B cell (primary cell): ENCODE results near the gene DPYSL4. TPM values are rescaled to one million over a fixed set of nuclear protein-coding genes. Genes with fewer than 3 reads are reported as not detected.

Source experiments
- ATAC-seq: fragments of 200-7000 bp; cut with Tn5 transposase; one replicate; pipeline ENCODE4 v1.10.0; 2021; ENCODE audit warnings: low read depth, mild to moderate bottlenecking, moderate number of reproducible peaks, moderate library complexity
- CTCF ChIA-PET: fragments of 350-600 bp; sonication (Branson Sonifier 250); formaldehyde crosslinking; loops from one replicate; lab custom pipeline; 2021; ENCODE audit warnings: antibody characterized with exemption, inconsistent platforms; lab: Charles Lee
- POLR2A ChIA-PET: fragments of 350-600 bp; sonication (Branson Sonifier 250); formaldehyde crosslinking; loops from one replicate; lab custom pipeline; 2021; ENCODE audit warnings: antibody characterized with exemption; lab: Charles Lee
- DNase-seq: peaks from one replicate; pipeline ENCODE4 v3.0.0; 2013
- H2AFZ ChIP-seq: 2 replicates; pipeline ENCODE4 v1.6.1; 2012; ENCODE audit warnings: mild to moderate bottlenecking, low read depth, low read length; ENCODE audit not compliant: insufficient read depth, poor library complexity, severe bottlenecking
- H3K27ac ChIP-seq, 2 donors: 1 replicate in 1 of 2; 2 replicates in 1 of 2; pipeline ENCODE4 v1.5.1; 2012 to 2013; ENCODE audit warnings: low read length in 2 of 2, mild to moderate bottlenecking in 2 of 2, moderate library complexity in 1 of 2
- H3K27me3 ChIP-seq, 4 experiments: fragments of 200-600 bp in 1 of 4; sonication (generic) in 1 of 4; replicated peaks in 1 of 4; 1 replicate in 2 of 4; 2 replicates in 2 of 4; pipeline versions ENCODE4 v1.6.1 to v1.7.0; 2013 to 2016; ENCODE audit warnings: low read length in 3 of 4, mild to moderate bottlenecking in 2 of 4, mixed read lengths in 1 of 4, moderate library complexity in 1 of 4; ENCODE audit not compliant: insufficient read depth in 4 of 4, control insufficient read depth in 3 of 4; ENCODE audit errors: control extremely low read depth in 1 of 4
- H3K36me3 ChIP-seq, 2 experiments: replicated peaks in 1 of 2; 1 replicate in 1 of 2; 2 replicates in 1 of 2; pipeline versions ENCODE4 v1.6.1 to v1.7.1; 2013; ENCODE audit warnings: low read length in 1 of 2; ENCODE audit not compliant: insufficient read depth in 2 of 2, control insufficient read depth in 1 of 2; ENCODE audit errors: control extremely low read depth in 1 of 2, extremely low read depth in 1 of 2
- H3K4me1 ChIP-seq, 2 donors: fragments of 200-600 bp in 1 of 2; sonication (generic) in 1 of 2; 1 replicate in 1 of 2; 2 replicates in 1 of 2; pipeline versions ENCODE4 v1.5.1 to v1.6.1; 2013 to 2017; ENCODE audit warnings: low read length in 2 of 2; ENCODE audit not compliant: control insufficient read depth in 2 of 2, insufficient read depth in 2 of 2
- H3K4me2 ChIP-seq: replicated peaks from 2 replicates; pipeline ENCODE3; 2012; ENCODE audit warnings: mild to moderate bottlenecking, low read depth, low read length; ENCODE audit not compliant: poor library complexity, severe bottlenecking
- H3K4me3 ChIP-seq, 5 experiments: fragments of 200-600 bp in 1 of 5; sonication (generic) in 1 of 5; 1 replicate in 3 of 5; 2 replicates in 2 of 5; pipeline versions ENCODE4 v1.5.1 to v1.7.0; 2011 to 2016; ENCODE audit warnings: low read length in 4 of 5, mild to moderate bottlenecking in 4 of 5, low read depth in 2 of 5, control low read depth in 1 of 5, moderate library complexity in 1 of 5; ENCODE audit not compliant: insufficient read depth in 1 of 5; ENCODE audit errors: control extremely low read depth in 1 of 5, extremely low read depth in 1 of 5
- H3K79me2 ChIP-seq: fragments of 200-600 bp; sonication (generic); one replicate; pipeline ENCODE4 v1.6.0; 2016; ENCODE audit warnings: low read length; ENCODE audit not compliant: control insufficient read depth, insufficient read depth
- H3K9ac ChIP-seq: fragments of 200-600 bp; sonication (generic); 2 replicates; pipeline ENCODE4 v1.6.1; 2017; ENCODE audit warnings: mild to moderate bottlenecking, low read length, moderate library complexity
- H3K9me3 ChIP-seq, 3 donors: one replicate each; pipeline versions ENCODE4 v1.6.1 to v1.7.1; 2013; ENCODE audit warnings: low read length in 2 of 3; ENCODE audit not compliant: control insufficient read depth in 2 of 3, insufficient read depth in 1 of 3; ENCODE audit errors: control extremely low read depth in 1 of 3
- H4K20me1 ChIP-seq: 2 replicates; pipeline ENCODE4 v1.6.0; 2012; ENCODE audit warnings: mild to moderate bottlenecking, low read length; ENCODE audit not compliant: insufficient read depth, control insufficient read depth, poor library complexity, severe bottlenecking
- H3K27ac Mint-ChIP-seq: one replicate; pipeline ENCODE4 v1.8.0; 2021; ENCODE audit warnings: mixed read lengths
- H3K27me3 Mint-ChIP-seq: one replicate; pipeline ENCODE4 v1.8.0; 2021; ENCODE audit warnings: mixed read lengths
- H3K4me1 Mint-ChIP-seq: one replicate; pipeline ENCODE4 v1.8.0; 2021; ENCODE audit warnings: mixed read lengths
- H3K4me3 Mint-ChIP-seq: one replicate; pipeline ENCODE4 v1.8.0; 2021; ENCODE audit warnings: mixed read lengths
- H3K9me3 Mint-ChIP-seq: one replicate; pipeline ENCODE4 v1.8.0; 2022; ENCODE audit warnings: mixed read lengths; ENCODE audit not compliant: insufficient read depth
- EZH2 ChIP-seq: IDR thresholded peaks from 2 replicates; pipeline ENCODE4 v1.6.1; 2012; ENCODE audit warnings: borderline replicate concordance, low read depth, mild to moderate bottlenecking, moderate library complexity, low read length; ENCODE audit not compliant: insufficient read depth, poor library complexity, severe bottlenecking
- WGBS: methylation state at CpG from one replicate; pipeline ENCODE4 v1.1.5; 2013; ENCODE audit warnings: missing lambda C conversion rate; ENCODE audit not compliant: insufficient coverage; 5-methylcytosine and 5-hydroxymethylcytosine counted together
- intact Hi-C: fragments of 100-400 bp; cut with micrococcal nuclease; formaldehyde crosslinking; loops from one replicate; pipeline ENCODE4 v1.10.0; 2022
- polyA plus RNA-seq: library from polyadenylated mRNA; depleted of rRNA; stranded (reverse); fragments of >200 nt; gene quantifications from 2 replicates; pipeline ENCODE4 v1.2.3, GENCODE V29; 2012
- total RNA-seq, 2 donors: library from RNA; stranded (reverse); fragments of 120-200 nt in 1 of 2; gene quantifications; 1 replicate in 1 of 2; 2 replicates in 1 of 2; pipeline versions ENCODE4 v1.2.3 to v1.2.4, GENCODE V29; 2013 to 2022
- TF ChIP-seq, protein P1 (sequence below): fragments of 200-600 bp; IDR thresholded peaks from one replicate; pipeline ENCODE4 v1.8.0; 2022; ENCODE audit warnings: antibody characterized with exemption, mild to moderate bottlenecking

Gene DPYSL4
- total and polyA plus RNA-seq, 2 donors (not counting 1 experiment from before 2014, with no cell fraction given), result 0.03 to 0.22 TPM

GRCh38 chr10:132154440-132154839 lies 32.3 kb upstream of the DPYSL4 start:
- Histone ChIP-seq H4K20me1 (no peaks in the 10 kb centered on the region), H3K4me2 (no peak overlapping the region), H3K9me3 (peaks cover 0 to 17% (median 0%) of the 10 kb centered on the region in 3 donors), H2AFZ (no peak overlapping the region), H3K27ac (no peak overlapping the region), H3K79me2 (no peaks in the 10 kb centered on the region), H3K4me3 (no peak overlapping the region), H3K4me1 (no peaks in the 10 kb centered on the region), H3K9ac (no peak overlapping the region), H3K36me3 (no peaks in the 10 kb centered on the region), H3K27me3 (no peaks in the 10 kb centered on the region)
- Mint-ChIP-seq H3K4me1 (no peaks in the 10 kb centered on the region), H3K27me3 (no peaks in the 10 kb centered on the region), H3K27ac (no peak overlapping the region), H3K9me3 (no peaks in the 10 kb centered on the region), H3K4me3 (no peak overlapping the region)
- intact Hi-C loops, result no loop called here
- TF ChIP-seq EZH2, result no peak
- TF ChIP-seq, protein P1, sequence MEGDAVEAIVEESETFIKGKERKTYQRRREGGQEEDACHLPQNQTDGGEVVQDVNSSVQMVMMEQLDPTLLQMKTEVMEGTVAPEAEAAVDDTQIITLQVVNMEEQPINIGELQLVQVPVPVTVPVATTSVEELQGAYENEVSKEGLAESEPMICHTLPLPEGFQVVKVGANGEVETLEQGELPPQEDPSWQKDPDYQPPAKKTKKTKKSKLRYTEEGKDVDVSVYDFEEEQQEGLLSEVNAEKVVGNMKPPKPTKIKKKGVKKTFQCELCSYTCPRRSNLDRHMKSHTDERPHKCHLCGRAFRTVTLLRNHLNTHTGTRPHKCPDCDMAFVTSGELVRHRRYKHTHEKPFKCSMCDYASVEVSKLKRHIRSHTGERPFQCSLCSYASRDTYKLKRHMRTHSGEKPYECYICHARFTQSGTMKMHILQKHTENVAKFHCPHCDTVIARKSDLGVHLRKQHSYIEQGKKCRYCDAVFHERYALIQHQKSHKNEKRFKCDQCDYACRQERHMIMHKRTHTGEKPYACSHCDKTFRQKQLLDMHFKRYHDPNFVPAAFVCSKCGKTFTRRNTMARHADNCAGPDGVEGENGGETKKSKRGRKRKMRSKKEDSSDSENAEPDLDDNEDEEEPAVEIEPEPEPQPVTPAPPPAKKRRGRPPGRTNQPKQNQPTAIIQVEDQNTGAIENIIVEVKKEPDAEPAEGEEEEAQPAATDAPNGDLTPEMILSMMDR, result no peak
- POLR2A ChIA-PET, result no interaction called here
- ATAC-seq, result no peak
- CTCF ChIA-PET, result no interaction called here
- WGBS, result 71% methylated on average over 5 of the region's 7 CpGs
- no peak for DNase-seq

DNA sequence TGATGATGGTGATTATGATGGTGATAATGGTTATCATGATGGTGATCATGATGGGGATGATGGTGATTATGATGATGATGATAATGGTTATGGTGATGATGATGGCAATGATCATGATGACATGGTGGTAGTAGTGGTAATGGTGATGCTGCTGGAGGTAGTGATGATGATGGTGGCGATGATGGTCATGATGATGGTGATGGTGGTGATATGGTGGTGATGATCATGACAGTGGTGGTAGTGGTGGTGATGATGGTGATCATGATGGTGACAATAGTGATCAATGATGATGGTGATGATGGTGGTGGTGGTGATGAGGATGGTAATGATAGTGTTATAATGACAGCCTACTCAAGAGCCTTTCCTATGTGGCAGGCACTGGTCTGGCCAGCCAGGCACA lies 31.8 kb upstream of the DPYSL4 start:
- no peaks in the 10 kb centered on the region for H4K20me1 ChIP-seq
- 100% methylated on average over 1 of the region's 1 CpG for WGBS
- no peak overlapping the region for H2AFZ ChIP-seq
- Mint-ChIP-seq H3K9me3 (no peaks in the 10 kb centered on the region), H3K27ac (no peak overlapping the region), H3K4me3 (no peak overlapping the region), H3K27me3 (no peaks in the 10 kb centered on the region), H3K4me1 (no peaks in the 10 kb centered on the region)
- no peak for TF ChIP-seq EZH2
- TF ChIP-seq, protein P1, result no peak
- ATAC-seq (no peak), DNase-seq (no peak)
- no peak overlapping the region for H3K4me2 ChIP-seq
- H3K79me2 ChIP-seq, result no peaks in the 10 kb centered on the region
- H3K9ac ChIP-seq, result no peak overlapping the region
- peaks cover 0 to 18% (median 0%) of the 10 kb centered on the region in 3 donors for H3K9me3 ChIP-seq
- intact Hi-C loops, result no loop called here
- no peaks in the 10 kb centered on the region for H3K4me1 ChIP-seq
- no peak overlapping the region for H3K27ac ChIP-seq
- POLR2A ChIA-PET, result no interaction called here
- no peak overlapping the region for H3K4me3 ChIP-seq
- H3K36me3 ChIP-seq, result no peaks in the 10 kb centered on the region
- CTCF ChIA-PET, result no interaction called here
- H3K27me3 ChIP-seq, result no peaks in the 10 kb centered on the region
